ENCODE measurements around the gene FBXW8.

The FBXW8 gene

DNA sequence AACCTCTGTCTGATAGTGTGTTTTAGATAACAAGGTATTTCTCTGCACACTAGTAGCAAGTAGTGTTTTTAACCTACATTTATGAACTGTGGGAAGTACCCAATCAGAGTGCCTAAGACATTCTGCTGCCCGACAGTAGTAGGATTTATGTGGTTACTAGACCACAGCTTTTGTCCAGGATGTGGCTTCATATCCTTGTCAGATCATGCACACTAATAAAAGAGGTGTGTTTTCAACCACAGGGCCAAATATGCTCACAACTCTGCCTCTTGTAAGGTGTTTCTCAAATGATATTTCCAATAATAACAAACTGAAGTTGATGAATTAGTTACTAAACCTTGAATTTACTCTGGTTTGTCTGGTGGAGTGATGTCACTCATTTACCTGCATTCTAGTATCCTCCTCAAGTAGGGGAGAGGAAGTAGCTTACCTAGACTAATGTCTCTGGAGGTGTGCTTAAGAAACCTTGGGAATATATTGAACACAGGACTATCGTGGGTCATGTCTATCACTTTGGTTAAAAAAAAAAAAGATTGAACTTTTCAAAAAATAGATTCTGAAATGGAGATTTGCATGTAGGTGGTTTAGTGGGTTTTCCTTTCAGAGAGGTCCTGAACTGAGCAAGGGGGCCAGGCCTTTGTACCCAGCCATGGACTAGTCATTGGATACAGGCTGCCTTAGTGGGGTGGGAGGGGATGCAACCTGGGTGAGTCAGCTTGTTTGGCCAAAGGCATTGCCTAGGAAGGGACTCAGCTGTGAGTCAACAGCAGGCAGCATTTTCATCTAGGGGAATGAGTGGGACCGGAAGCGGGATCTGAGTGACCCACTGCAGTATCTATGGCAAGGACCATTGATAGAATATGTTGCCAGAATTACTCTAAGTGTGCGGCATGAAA lies 14.1 kb downstream of the FBXW8 start:
- DNase-seq (ENCODE audit: low read depth in 2 of 2), result peak; percentile 32 to 50

DNA sequence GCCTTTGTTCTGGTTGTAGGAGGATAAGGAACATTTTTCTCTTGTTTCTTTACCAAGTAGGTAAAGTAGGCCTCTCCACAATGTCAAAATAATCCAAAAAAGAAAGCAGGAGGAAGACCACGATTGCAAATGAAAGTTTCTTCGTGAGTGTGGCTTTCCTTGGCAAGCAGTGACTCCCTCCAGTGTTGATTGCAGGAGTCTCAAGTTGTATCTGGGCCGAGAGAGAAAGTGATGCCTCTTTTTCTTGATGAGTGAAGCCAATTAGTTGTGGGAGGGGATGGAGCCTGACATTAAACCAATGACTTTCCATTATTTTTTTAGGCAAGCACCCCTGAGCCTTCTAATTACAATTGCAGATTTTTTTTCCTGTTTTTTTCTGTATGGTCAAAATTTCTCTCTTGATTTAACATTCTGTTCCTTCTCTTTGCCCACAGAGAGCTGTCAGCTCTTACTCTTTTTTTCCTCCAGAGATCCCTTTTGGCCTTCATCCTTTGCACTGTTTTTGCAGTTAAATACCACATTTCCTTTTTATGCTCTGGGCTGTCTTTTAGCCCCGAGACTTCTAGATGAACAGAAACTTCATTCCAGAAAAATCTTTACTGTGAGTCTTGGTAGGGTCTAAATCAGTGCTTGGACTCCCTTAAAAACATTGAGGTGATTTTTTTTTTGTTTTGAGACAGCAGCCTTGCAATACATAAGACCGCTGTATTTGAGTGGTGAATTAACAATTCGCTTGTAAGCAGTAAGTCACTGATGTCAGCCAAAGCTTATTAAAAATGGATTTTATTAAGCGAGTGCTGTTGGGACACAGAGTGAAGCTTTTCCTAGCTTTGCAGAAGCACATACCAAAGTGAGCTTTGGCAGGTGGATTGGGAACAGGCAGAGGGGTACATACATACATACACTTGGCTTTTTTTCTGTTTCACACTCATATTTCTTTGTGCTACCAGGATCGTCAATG lies 15.8 kb downstream of the FBXW8 start:
- DNase-seq (ENCODE audit: low read depth in 2 of 2), result no peak

DNA sequence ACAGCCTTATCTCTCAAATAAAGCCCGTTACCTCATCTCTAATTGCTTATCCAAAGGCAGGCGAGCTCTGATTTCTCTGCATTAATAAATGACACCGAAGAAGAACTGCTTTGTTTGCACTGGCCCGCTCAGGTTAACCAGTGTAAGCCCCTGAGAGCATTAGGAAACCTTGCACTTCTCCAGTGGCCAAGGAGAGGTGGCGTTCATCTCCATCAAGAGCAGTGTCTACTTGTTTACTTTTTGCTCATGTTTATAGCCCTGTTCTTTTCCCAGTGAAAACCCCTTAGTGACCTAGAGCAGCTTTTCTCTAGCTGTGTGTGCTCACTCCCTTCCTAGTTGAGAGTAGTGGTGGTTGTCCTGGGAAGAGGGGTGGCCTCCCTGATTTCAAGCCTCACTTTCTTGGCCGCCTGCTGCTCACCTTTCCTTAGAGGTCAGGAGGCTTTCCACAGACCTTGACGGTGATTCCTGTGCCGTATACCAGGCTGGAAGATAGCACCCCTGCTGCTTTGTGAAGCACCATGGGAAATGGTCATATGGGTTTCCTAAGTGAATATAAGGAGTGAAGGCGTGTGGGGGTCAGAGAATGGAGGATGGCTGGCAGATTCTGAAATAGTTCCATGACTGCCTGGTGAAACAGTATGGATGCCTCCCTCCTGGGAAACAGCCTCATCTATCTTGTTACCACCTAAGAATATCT lies 16.6 kb downstream of the FBXW8 start:
- DNase-seq (ENCODE audit: low read depth in 2 of 2), result no peak

DNA sequence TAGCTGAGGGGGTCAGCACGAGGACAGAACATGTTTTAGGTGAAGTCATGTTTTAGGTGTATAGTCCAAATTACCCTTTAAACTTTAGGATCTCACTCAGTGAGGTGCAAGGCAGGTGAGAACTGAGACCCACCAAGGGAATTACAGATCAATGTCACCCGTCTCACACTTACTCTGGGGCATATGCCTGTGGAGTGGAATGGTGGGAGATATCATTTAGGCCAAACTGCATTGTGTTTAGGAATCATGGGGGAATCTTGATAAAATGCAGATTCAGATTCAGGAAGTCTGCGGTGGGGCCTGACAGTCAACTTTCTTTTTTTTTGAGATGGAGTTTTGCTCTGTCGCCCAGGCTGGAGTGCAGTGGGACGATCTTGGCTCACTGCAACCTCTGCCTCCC lies 17.8 kb downstream of the FBXW8 start:
- no peak for DNase-seq (ENCODE audit: low read depth in 2 of 2)

DNA sequence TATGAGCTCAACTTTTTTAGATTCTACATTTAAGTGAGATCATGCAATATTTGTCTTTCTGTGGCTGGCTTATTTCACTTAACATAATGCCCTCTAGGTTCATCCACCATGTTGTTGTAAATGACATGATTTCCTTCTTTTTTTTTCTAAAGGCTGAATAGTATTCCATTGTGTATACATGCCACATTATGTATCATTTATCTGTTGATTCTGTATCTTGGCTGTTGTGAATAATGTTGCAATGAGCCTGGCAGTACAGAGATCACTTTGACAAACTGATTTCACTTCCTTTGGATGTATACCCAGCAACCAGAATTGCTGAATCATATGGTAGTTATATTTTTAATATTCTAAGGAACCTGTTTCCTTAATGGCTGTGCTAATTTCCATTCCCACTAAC lies 19.1 kb downstream of the FBXW8 start:
- no peak for DNase-seq (ENCODE audit: low read depth in 2 of 2)

DNA sequence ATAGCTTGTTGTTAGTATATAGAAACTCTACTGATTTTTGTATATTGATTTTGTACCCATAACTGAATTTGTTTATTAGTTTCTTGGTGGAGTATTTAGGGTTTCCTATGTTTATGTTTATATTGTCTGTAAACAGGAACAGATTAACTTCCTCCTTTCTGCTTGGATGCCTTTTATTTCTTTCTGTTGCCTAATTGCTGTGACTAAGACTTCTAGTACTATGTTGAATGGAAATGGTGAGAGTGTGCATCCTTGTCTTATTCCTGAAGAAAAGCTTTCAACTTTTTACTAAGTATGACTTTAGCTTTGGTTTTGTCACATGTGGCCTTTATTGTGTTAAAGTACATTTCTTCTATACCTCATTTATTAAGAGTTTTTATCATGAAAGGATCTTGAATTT lies 20.9 kb downstream of the FBXW8 start:
- no peak for DNase-seq (ENCODE audit: low read depth in 2 of 2)

DNA sequence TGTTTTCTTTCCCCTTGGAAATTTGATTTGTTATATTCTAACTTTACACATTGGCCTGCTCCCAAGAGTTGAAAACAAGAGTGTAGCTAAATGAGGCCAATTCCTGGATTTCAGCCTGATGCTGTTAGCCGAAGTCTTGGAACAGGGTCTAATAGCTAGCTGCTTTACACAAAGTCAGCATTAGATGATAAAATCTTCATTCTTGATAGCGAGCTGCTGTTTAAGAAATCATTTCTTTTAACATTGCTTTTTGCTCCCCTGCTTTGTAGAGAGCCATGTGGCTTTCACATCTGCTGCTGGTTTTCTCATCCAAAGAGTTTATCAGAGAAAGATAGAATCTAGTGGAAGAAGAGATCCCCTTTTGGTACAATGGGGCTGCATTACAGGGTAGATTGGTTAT lies 22.3 kb downstream of the FBXW8 start:
- DNase-seq (ENCODE audit: low read depth in 2 of 2), result no peak

DNA sequence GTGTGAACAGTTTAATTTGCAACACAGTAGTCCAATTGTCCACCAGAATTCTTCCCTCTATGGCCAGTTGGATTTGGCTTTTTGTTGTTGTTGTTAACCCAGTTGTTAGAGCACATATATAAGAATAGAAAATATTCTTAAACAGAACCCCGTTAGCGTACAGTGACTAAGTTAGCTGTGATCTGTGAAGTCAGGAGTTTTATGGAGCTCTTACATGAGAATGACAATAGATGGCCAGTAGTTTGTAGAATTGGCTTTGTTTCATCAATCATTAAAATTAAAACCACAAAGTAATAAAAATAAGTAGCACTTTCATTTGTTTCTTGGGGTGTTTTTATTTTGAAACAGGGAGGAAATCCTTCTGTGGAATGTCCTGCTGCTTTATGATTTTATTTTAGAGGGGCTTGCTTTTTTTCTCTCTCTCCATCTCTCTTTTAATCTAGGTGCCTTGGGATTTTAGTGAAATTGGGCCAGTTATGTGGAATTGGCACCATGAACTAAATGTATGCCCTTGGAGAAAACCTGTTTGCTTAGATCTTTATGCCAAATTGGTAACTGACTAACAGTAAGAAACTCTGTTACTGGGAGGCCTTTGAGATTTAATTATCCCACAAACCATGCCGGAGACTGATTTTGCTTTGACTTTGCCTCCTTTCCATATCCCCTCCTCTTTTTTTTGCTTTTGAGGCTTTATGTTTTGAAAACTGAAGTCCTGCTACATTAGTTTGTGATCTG lies 22.9 kb downstream of the FBXW8 start:
- DNase-seq (ENCODE audit: low read depth in 2 of 2), result no peak

DNA sequence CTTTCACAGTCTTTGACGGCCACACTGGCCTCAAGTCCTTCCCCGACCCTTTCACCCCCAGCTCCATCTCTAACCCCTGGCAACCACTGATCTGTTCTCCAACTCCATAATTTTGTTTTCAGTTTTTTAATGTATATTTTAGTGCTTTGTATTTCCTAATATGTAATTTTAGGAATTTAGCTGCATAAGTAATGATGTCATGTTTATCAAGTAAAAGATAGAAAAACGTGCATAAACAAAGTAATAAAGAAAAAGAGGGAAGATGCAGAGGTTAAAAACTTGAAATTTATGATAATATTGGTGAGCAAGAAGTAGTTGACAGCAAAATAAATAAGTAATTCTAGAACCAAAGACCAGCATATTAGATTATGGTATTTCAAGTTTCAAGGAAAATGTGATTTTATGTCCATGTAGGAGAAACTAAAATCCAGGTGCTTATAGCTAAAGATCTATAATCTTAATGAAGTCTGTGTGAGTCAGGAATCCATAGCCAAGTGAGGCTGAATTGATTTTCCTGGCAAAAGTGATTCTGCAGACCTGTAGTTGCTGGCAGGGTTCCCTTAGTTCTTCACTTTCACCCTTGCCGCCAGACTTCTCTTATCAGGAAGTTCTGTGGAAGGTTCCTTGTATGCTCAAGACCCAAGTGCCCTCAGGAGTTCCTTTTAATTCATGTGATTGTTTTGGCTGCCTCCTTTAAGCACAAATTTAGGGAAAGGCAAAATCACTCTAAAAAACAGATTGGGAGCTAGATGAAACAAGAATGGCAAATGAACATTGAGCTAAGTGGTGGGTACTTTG lies 24.4 kb downstream of the FBXW8 start:
- no peak for DNase-seq (ENCODE audit: low read depth in 2 of 2)

DNA sequence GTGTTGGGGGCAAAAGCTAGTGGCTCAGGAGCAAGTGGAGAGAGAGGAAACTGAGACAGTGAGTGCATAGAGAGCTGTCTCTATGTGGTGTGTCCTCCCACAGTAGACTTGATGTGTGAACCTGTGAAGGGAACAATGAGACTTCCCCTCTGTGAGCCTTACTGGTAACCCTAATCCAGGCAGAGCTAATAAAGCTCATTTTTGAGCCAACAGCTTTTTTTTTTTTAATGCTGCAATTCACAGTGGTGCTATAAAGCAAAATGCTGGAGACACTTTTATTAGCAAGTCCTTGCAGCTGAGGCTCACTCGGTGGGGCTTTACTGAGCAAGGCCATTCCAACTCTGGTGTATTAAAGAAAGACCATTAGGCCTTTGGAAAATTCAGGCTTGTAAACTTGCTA lies 26.9 kb downstream of the FBXW8 start:
- DNase-seq (ENCODE audit: low read depth in 2 of 2), result no peak

DNA sequence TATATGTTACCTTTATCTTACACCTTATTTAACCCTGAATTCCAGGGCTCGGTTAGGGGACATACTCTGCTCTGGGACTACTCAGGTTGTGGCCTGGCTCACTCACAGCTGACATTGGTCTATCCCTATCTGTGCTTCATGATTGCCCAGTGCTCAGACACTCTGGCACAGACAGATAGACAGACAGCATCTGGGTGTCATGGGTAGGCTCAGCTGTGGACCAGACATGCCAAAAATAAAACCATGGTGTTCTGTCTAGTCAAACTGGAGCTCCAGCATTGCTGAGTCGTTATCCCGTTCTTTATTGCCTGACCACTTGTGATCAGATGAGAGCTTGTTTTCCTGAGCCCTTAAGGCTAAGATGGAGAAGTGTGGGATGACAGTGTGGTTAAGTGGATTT lies 29.0 kb downstream of the FBXW8 start:
- no peak for DNase-seq (ENCODE audit: low read depth in 2 of 2)

DNA sequence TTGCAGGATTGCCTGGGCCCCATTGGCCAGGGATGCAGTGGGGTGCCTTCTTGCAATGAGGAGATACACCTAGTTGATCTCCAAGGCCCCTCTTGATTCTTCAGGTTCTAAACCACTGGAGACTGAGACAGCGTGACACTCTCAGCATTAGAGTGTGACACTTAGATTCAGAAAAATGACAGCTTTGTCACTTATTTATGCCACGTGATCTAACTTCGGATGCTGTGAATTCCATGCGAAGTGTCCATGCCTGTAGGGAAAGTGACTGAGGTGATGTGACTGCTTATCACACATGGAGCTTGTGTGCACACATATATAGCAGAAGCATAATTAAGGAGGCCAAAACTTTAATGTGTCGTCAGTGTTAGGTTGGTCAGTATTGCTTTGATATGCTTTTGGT lies 30.4 kb downstream of the FBXW8 start:
- no peak for DNase-seq (ENCODE audit: low read depth in 2 of 2)

DNA sequence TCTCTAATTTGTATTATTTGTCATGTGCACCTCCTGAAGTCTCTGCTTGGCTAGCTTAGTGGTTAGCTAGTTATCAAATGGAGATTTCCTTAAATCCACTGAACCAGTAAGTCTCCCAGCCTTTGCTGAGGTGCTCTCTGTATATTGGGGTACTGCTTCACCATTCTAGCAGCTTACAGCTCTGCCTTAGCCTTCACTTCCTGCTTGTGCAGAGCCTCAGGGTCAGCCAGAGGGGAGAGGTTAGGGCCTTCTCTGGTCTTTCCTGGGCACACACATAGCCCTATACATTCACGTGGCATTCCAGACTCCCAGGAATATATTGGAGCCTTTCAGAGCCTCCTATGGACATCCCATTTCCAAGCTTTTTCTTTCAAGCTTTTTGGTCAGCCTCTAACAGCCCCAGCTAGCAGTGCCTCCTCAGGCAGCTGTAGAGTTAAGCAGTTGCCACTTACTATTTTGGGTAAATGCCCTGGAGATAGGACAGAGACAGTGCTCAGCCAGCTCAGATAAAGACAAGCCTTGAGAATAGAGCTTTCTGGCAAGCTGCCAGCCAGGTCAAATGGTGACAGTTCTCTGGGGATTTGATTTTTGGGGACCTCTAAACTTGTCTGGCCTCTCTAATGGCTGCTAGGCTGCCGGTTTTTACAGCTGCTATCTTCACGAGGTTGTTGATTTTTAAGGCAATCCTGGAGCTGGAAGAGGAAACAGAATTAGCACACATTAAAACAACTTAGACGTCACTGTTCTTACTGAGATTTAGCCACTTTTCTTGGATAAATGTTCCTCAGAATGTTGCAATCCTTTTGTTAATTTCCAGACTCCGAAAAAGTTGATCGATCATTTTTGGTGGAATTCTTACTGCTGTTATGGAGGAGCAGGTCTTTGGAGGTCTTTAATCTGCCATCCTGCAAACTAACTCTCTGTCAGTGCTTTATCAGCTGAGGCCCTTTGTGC lies 32.9 kb downstream of the FBXW8 start:
- no peak for DNase-seq (ENCODE audit: low read depth in 2 of 2)

DNA sequence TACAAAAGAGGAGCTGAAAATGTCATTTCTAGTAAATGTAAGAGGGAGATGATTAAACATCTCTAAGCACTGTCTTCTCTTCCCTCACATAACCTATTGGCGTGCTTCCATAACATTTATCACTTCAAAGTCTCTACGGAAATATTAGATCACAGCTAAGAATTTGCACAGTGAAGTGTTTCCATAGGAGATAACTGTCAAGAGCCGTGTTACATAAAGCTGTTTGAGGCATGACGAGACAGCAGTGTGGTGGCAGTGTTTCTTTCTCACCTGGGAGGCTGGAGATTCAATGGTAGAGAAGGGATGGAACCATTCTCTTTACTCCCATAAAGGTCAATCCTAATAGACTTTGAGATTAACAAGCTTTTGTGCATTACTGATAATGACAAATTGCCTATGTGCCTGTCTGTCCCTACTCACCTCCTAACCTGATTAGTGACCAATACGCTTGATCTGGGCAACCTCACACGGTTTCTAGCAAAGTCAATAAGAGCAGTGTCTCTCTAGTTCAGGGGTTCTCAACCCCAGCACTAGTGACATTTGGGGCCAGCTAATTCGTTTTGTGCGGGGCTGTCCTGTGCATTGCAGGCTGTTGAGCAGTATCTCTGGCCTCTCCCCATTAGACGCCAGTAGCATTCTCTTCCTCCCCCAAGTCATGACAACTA lies 35.3 kb downstream of the FBXW8 start:
- no peak for DNase-seq (ENCODE audit: low read depth in 2 of 2)

DNA sequence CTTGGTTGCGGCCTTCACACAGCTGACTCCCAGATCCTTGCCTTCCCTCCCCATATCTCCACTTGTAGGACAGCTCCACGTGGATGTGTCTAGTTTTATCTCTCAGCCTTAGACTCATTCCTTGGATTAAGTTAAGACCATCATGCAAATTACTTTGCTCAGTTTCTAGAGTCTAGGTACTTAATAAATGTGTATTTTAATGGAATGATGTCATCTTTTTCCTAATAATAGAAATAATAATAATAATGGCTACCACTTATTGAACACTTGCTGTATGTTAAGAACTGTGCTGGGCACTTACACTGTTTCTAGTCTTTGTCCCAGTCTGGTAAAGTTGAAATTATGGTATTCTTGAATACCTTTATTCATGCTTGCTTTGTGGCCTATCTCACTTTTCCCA lies 37.5 kb downstream of the FBXW8 start:
- no peak for DNase-seq (ENCODE audit: low read depth in 2 of 2)

DNA sequence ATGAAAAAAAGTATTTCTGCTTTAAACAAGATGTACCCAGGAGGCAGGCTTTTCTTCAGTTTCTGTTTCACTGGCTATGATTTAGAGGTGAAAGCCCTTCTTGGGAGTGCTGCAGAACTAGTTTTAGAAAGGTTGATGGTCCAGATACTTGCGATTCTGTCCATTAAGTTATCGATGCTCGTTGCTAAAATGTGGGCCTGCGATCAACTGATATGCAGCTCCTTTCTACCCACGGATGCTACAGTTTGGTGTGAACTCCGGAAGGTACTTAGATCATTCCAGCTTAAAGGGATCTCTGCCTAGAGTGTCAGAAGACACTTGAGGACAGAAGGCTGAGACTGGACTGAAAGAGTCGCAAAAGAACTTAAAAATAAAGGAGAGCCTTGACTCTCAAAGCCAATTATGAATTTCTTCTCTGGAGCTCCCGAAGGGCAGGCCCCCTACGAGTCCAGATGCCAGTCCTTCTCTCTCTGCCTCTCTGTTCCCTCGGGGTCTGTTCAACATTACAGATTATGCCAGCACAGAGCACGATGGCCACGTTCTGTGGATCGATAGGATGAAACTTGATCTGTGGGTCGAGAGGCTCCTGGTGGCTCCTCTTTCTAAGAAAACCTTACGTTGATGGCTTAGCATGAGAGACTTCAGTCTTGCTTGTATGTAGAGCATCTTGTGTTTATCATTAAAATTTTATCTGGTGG lies 40.0 kb downstream of the FBXW8 start:
- DNase-seq (ENCODE audit: low read depth in 2 of 2), result no peak

DNA sequence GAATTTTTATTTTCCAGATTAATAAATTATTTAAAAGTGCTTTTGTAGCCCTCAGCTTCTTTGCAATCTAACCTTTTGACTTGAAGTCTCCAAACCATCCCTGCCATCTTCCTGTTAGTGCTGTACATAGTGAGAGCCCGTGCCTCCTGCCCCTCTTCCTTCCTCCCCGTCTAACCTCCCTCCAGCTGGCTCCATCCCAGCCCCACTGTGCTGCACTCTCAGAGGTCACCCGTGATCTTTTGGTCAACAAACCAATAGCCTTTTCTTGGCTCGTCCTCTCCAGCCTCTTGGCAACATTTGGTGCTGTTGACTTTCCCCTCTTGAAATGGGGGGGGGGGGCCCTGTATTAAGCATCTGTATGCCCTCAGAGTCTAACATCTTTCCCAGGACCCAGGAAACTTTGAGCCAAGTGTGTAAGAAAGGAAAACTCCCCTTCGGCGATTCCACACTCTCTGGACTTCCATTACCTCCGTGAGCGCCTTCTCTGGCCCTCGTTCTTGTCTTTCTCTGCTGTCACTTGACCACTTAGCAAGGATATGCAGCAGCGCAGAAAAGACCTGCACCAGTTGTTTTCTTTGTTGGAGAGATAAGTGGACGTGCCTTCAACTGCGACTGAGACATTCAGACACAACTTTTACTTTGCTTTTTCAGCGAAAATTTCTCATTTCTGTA lies 44.1 kb downstream of the FBXW8 start:
- no peak for DNase-seq (ENCODE audit: low read depth in 2 of 2)
